Keratinocyte (primary cell): ENCODE measurements around the gene RNF151.

ENCODE experiments used
- EZH2 ChIP-seq: IDR thresholded peaks from one replicate; pipeline ENCODE4 v1.6.1; 2012; ENCODE audit warnings: inconsistent platforms, mild to moderate bottlenecking, low read length, moderate library complexity
- TF ChIP-seq, protein P1 (sequence below), 3 experiments: IDR thresholded peaks in 1 of 3; conservative IDR thresholded peaks in 1 of 3; optimal IDR thresholded peaks in 1 of 3; 2 replicates in 2 of 3; 3 replicates in 1 of 3; pipeline versions ENCODE3 to v1.5.1; 2011; ENCODE audit warnings: low read length in 3 of 3, mild to moderate bottlenecking in 3 of 3, moderate library complexity in 2 of 3, control low read depth in 1 of 3, inconsistent platforms in 1 of 3; ENCODE audit not compliant: insufficient read depth in 2 of 3; ENCODE audit errors: extremely low read depth in 1 of 3

DNA sequence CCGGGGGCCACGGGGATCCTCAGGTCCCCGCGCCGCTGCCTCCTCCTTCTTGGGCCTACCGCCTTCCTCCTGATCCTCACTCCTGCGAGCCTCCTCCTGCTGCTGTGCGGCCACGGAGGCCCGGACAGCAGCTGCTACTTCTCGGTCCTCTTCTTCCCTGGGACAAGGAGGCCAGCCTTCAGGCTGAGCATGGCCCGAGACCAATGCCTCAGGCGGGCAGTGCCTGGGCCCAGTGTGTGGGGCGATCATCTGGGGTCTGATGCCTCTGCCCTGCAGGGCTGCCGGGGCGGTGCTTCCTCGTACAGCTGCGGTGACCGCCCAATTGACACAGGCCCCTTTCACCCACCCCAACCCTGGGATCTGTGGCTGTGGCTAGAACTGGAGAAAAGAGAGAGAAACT lies 34.4 kb downstream of the RNF151 start:
- TF ChIP-seq, protein P1, sequence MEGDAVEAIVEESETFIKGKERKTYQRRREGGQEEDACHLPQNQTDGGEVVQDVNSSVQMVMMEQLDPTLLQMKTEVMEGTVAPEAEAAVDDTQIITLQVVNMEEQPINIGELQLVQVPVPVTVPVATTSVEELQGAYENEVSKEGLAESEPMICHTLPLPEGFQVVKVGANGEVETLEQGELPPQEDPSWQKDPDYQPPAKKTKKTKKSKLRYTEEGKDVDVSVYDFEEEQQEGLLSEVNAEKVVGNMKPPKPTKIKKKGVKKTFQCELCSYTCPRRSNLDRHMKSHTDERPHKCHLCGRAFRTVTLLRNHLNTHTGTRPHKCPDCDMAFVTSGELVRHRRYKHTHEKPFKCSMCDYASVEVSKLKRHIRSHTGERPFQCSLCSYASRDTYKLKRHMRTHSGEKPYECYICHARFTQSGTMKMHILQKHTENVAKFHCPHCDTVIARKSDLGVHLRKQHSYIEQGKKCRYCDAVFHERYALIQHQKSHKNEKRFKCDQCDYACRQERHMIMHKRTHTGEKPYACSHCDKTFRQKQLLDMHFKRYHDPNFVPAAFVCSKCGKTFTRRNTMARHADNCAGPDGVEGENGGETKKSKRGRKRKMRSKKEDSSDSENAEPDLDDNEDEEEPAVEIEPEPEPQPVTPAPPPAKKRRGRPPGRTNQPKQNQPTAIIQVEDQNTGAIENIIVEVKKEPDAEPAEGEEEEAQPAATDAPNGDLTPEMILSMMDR (optimal IDR thresholded peaks at IDR 0.05 in 1 of 3, IDR thresholded peaks at IDR 0.05 in 1 of 3, conservative IDR thresholded peaks at IDR 0.05 in 1 of 3; ENCODE audit: extremely low read depth in 1 of 3, insufficient read depth in 2 of 3, low read length in 3 of 3) = no peak
- no peak for TF ChIP-seq EZH2
